IMR-90 (cell line): Measurements from ENCODE around the gene CCDC142. TPM values are rescaled to one million over a fixed set of nuclear protein-coding genes. Genes with fewer than 3 reads are reported as not detected.

Experiments
- CEBPB ChIP-seq: IDR thresholded peaks from 2 replicates; pipeline ENCODE4 v1.6.1; 2012; ENCODE audit warnings: low read depth, low read length, improper control_type of control experiment
- CTCF ChIP-seq: conservative IDR thresholded peaks from 2 replicates; pipeline ENCODE4 v1.5.1; 2012; ENCODE audit warnings: mild to moderate bottlenecking, low read depth, low read length, improper control_type of control experiment
- FOS ChIP-seq: fragments of 150-350 bp; IDR thresholded peaks from 2 replicates; pipeline ENCODE4 v1.6.1; 2016; ENCODE audit warnings: low read depth, low read length
- SMC3 ChIP-seq: fragments of 150-350 bp; IDR thresholded peaks from 2 replicates; pipeline ENCODE4 v1.6.1; 2016; ENCODE audit warnings: low read depth, mild to moderate bottlenecking, antibody characterized with exemption, low read length, moderate library complexity
- polyA plus RNA-seq, 3 experiments: library from polyadenylated mRNA; depleted of rRNA; stranded (reverse); fragments of >200 nt; gene quantifications; 2 replicates each; pipeline ENCODE4 v1.2.3, GENCODE V29; 2012; ENCODE audit warnings: low replicate concordance in 1 of 3
- total RNA-seq: library from RNA; depleted of rRNA; stranded (reverse); fragments of >200 nt; gene quantifications from 2 replicates; pipeline ENCODE4 v1.2.3, GENCODE V29; 2012

CCDC142 gene
- total and polyA plus RNA-seq, 2 of the 4 experiments (the other 2 are of a cell fraction), result 8.4 to 14.0 TPM

DNA sequence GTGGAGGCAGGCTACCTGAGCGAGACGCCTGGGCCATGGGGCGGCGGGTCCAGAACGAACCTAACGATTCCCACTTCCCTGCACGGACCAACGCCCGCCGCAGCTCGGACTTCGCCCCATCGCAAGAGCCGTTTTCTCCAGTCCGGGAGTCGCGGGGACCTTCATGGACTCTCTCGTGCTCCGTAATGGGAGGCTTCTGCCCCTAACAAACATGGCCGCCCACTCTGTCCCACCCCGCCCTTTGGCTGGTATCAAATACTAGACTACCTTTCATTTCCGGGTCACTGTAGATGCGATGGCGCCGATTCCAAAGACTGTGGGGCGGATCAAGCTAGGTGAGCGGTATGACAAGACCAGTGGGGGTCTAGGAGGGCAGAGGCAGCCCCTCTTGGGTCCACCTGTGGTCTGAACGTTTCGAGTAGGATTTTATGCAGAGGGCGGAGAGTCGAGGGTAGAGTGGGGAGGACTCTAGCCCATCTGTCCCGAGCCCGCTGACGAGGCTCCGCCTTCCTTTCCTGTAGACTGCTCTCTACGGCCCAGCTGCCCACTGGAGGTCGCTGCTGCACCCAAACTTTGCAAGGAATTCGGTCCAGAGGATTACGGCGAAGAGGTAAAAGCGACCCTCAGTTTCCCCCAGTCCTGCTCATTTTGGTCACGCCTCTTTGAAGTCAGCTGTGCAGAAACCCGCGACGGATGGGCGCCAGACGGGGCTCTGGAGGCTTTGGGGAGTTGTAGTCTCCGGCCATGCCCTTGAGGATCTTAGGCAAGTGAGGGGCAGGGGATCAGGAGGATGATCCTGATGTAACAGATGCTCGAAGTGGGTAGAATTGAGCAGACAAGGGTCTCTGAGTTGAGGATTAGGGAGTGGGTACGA lies at the start of gene CCDC142, which contains the start of gene TTC31 (continued):
- no peak for TF ChIP-seq CEBPB
- no peak for TF ChIP-seq FOS
- peak; percentile 88 for TF ChIP-seq SMC3
- peak; percentile 90 for TF ChIP-seq CTCF
